Measurements from ENCODE around the gene RELCH. TPM values are rescaled to one million over a fixed set of nuclear protein-coding genes. Genes with fewer than 3 reads are reported as not detected.

Gene RELCH
- polyA plus RNA-seq, 2 of the 4 experiments (the other 2 are of a cell fraction): 13.5 to 17.5 TPM

DNA sequence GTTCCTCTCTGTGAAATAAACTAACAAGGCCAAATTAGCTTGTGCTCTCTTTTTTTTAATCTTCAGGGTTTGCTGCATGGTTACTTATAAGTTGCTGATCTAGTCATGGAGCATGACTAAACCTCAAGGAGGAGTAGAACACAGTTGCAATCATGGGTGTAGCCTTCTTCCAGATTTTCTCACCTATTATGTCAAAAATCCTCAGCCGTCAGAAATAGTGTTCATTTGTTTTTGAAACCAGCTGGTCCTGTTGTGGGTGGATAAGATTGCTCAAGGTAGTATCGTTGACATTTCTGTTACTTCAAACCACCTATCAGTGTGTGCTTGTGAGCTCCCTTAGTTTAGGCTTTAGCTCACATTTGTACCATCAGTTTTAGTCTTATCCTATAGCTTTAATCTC is 11.2 kb downstream of the RELCH start:
- H3K4me1 ChIP-seq: 0 out of 3 replicates have a peak, but pooled peaks cover 6% of the 10 kb centered on the region
- DNase-seq (ENCODE audit: low read depth in 1 of 2, low spot score in 1 of 2) (no peak), ATAC-seq (no peak), FAIRE-seq (no peak)
- H3K4me3 ChIP-seq: no peak overlapping the region
- H3K9me3 ChIP-seq: no peaks in the 10 kb centered on the region
- no peak overlapping the region for H3K27ac ChIP-seq
- no peak overlapping the region for H3K4me2 ChIP-seq
- ChIA-PET CTCF (interaction anchor here (0.9 kb wide), 1 partner anchor 51 kb away, joined by 3 read pairs; no protein-coding TSS in a partner anchor), POLR2A (no interaction called here)
- 86% methylated on average over 2 of the region's 2 CpGs for WGBS (ENCODE audit: missing lambda C conversion rate)
- TF ChIP-seq POLR2A (IDR thresholded peaks at IDR 0.05; ENCODE audit: low read length) (no peak), SREBF2 (IDR thresholded peaks at IDR 0.05) (no peak), HMGXB4 (CRISPR knock-in tag; IDR thresholded peaks at IDR 0.05; ENCODE audit: borderline replicate concordance) (no peak)

- Histone ChIP-seq H3K27ac (no peak overlapping the region), H3K9me3 (no peaks in the 10 kb centered on the region), H3K4me2 (no peak overlapping the region), H3K4me3 (no peak overlapping the region), H3K4me1 (0 out of 3 replicates have a peak, but pooled peaks cover 6% of the 10 kb centered on the region)
- ATAC-seq: no peak
- TF ChIP-seq, protein P1, sequence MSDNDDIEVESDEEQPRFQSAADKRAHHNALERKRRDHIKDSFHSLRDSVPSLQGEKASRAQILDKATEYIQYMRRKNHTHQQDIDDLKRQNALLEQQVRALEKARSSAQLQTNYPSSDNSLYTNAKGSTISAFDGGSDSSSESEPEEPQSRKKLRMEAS (IDR thresholded peaks at IDR 0.05): no peak
- TF ChIP-seq RNF2 (IDR thresholded peaks at IDR 0.05; ENCODE audit: borderline replicate concordance, low read depth) (no peak), TFCP2L1 (CRISPR knock-in tag; IDR thresholded peaks at IDR 0.05) (no peak), SMC3 (IDR thresholded peaks at IDR 0.05) (no peak), HOXB5 (CRISPR knock-in tag; IDR thresholded peaks at IDR 0.05) (no peak), FOXS1 (CRISPR knock-in tag; IDR thresholded peaks at IDR 0.05) (no peak), HOXB13 (CRISPR knock-in tag; IDR thresholded peaks at IDR 0.05; ENCODE audit: low read depth) (no peak), NPAS2 (CRISPR knock-in tag; IDR thresholded peaks at IDR 0.05; ENCODE audit: borderline replicate concordance) (no peak), REST (IDR thresholded peaks at IDR 0.05) (no peak), ZFP36 (IDR thresholded peaks at IDR 0.05; ENCODE audit: borderline replicate concordance, partially characterized antibody) (no peak), EHMT2 (IDR thresholded peaks at IDR 0.05; ENCODE audit: low read depth) (no peak), JUN (IDR thresholded peaks at IDR 0.05) (no peak)
- TF ChIP-seq, protein P2, sequence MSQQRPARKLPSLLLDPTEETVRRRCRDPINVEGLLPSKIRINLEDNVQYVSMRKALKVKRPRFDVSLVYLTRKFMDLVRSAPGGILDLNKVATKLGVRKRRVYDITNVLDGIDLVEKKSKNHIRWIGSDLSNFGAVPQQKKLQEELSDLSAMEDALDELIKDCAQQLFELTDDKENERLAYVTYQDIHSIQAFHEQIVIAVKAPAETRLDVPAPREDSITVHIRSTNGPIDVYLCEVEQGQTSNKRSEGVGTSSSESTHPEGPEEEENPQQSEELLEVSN (IDR thresholded peaks at IDR 0.05; ENCODE audit: borderline replicate concordance, low read depth): no peak
- POLR2A ChIA-PET: interaction anchor here (1.2 kb wide), 1 partner anchor 13 kb away, joined by 10 read pairs; the partner anchor contains the start of genes PIGN and RELCH
- no peak for FAIRE-seq
- WGBS (ENCODE audit: missing lambda C conversion rate): 93% methylated on average over 2 of the region's 2 CpGs
- CTCF ChIA-PET: interaction anchor here (1.0 kb wide), 1 partner anchor 50 kb away, joined by 4 read pairs; no protein-coding TSS in a partner anchor
- DNase-seq (ENCODE audit: low read depth in 1 of 2, low spot score in 1 of 2): no peak
These were observed 12.6 kb downstream of the RELCH start for GRCh38 chr18:62199629-62200028.

All from A549 (cell line).